ENCODE measurements around the gene PRSS2. TPM values are rescaled to one million over a fixed set of nuclear protein-coding genes. Genes with fewer than 3 reads are reported as not detected.
A peak's percentile ranks its signal among the peaks of the same experiment; 100 is the strongest.

PRSS2 gene
- total RNA-seq, 1 experiment from 2014 or later = 27.6 TPM

GRCh38 chr7:142808802-142809583 is 38.2 kb downstream of the PRSS2 start (continued):
- TF ChIP-seq, protein P1, sequence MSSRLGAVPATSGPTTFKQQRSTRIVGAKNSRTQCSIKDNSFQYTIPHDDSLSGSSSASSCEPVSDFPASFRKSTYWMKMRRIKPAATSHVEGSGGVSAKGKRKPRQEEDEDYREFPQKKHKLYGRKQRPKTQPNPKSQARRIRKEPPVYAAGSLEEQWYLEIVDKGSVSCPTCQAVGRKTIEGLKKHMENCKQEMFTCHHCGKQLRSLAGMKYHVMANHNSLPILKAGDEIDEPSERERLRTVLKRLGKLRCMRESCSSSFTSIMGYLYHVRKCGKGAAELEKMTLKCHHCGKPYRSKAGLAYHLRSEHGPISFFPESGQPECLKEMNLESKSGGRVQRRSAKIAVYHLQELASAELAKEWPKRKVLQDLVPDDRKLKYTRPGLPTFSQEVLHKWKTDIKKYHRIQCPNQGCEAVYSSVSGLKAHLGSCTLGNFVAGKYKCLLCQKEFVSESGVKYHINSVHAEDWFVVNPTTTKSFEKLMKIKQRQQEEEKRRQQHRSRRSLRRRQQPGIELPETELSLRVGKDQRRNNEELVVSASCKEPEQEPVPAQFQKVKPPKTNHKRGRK (CRISPR knock-in tag; IDR thresholded peaks at IDR 0.05; ENCODE audit: borderline replicate concordance) = no peak
- no peak for TF ChIP-seq ZNF138 (CRISPR knock-in tag; conservative IDR thresholded peaks at IDR 0.05)
- TF ChIP-seq CBFB (CRISPR knock-in tag; IDR thresholded peaks at IDR 0.05; ENCODE audit: low read depth) = no peak
- no peak for TF ChIP-seq ZNF532 (CRISPR knock-in tag; IDR thresholded peaks at IDR 0.05; ENCODE audit: borderline replicate concordance)
- TF ChIP-seq JAZF1 (CRISPR knock-in tag; IDR thresholded peaks at IDR 0.05) = no peak

- no peak for ATAC-seq
- CTCF ChIA-PET = interaction anchor here (1.0 to 6.3 kb wide), 5 partner anchors 12 to 206 kb away, joined by 5 to 94 read pairs (median 30); no protein-coding TSS in a partner anchor
- Mint-ChIP-seq H3K27me3 (ENCODE audit: low read depth) (peaks cover 15% of the 10 kb centered on the region), H3K4me1 (peaks cover 55% of the 10 kb centered on the region), H3K36me3 (no peaks in the 10 kb centered on the region), H3K9me3 (no peaks in the 10 kb centered on the region), H3K4me3 (no peak overlapping the region), H3K27ac (no peak overlapping the region)
- TF ChIP-seq GABPB1 (CRISPR knock-in tag; IDR thresholded peaks at IDR 0.05) = no peak
- TF ChIP-seq SP1 (CRISPR knock-in tag; conservative IDR thresholded peaks at IDR 0.05) = no peak
- TF ChIP-seq, protein P2, sequence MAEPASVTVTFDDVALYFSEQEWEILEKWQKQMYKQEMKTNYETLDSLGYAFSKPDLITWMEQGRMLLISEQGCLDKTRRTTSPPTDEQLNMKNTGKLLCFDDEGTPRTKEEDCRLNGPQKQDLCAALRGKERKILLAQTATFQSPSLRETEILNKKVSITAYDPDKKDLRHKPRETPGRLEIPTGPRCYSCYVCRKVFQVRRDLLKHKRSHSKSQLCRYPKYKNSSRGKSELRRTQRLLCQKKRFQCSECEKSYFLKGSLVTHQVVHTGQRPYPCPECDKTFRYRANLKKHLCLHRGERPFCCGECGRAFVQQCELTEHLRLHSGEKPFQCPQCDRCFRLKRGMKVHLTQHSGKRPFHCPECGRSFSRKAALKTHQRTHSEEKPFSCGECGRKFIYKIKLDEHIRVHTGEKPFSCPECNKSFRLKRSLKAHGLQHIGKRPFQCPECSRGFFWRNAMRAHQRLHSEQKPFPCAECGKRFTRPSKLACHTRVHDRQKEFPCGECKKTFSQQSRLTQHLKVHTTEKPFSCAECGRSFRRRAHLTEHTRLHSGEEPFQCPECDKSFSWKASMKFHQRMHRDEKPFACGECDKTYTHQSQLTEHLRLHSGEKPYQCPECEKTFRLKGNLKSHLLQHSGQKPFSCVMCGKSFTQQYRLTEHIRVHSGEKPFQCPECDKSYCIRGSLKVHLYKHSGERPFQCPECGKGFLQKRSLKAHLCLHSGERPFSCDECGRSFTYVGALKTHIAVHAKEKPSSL (CRISPR knock-in tag; conservative IDR thresholded peaks at IDR 0.05) = no peak
- no peak for DNase-seq (ENCODE audit: low spot score)
- POLR2A ChIA-PET = interaction anchor here (1.1 kb wide), 1 partner anchor 16 kb away, joined by 3 read pairs; no protein-coding TSS in a partner anchor
Observed at GRCh38 chr7:142809671-142810070, 38.9 kb downstream of the PRSS2 start.

GRCh38 chr7:142811154-142811737 is 40.5 kb downstream of the PRSS2 start:
- no peak for TF ChIP-seq IRF2 (CRISPR knock-in tag; IDR thresholded peaks at IDR 0.05; ENCODE audit: borderline replicate concordance, low read depth)
- TF ChIP-seq, protein P3, sequence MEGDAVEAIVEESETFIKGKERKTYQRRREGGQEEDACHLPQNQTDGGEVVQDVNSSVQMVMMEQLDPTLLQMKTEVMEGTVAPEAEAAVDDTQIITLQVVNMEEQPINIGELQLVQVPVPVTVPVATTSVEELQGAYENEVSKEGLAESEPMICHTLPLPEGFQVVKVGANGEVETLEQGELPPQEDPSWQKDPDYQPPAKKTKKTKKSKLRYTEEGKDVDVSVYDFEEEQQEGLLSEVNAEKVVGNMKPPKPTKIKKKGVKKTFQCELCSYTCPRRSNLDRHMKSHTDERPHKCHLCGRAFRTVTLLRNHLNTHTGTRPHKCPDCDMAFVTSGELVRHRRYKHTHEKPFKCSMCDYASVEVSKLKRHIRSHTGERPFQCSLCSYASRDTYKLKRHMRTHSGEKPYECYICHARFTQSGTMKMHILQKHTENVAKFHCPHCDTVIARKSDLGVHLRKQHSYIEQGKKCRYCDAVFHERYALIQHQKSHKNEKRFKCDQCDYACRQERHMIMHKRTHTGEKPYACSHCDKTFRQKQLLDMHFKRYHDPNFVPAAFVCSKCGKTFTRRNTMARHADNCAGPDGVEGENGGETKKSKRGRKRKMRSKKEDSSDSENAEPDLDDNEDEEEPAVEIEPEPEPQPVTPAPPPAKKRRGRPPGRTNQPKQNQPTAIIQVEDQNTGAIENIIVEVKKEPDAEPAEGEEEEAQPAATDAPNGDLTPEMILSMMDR (IDR thresholded peaks at IDR 0.05) = peak; percentile 60
- Mint-ChIP-seq H3K4me3 (no peak overlapping the region), H3K27me3 (ENCODE audit: low read depth) (peaks cover 12% of the 10 kb centered on the region), H3K27ac (no peak overlapping the region; the same call in 1 of the 2 replicates), H3K9me3 (no peaks in the 10 kb centered on the region), H3K36me3 (no peaks in the 10 kb centered on the region), H3K4me1 (peaks cover 60% of the 10 kb centered on the region)
- ChIA-PET CTCF (interaction anchor here (0.5 to 6.3 kb wide), 52 partner anchors 10 to 510 kb away, joined by 3 to 94 read pairs (median 4); partner anchors contain the start of genes EPHB6 and PRSS2), POLR2A (interaction anchor here (0.7 kb wide), 1 partner anchor 510 kb away, joined by 3 read pairs; no protein-coding TSS in a partner anchor)
- DNase-seq (ENCODE audit: low spot score) (no peak), ATAC-seq (peak; percentile 22)
